ENCODE data around the gene EDN2.

DNA sequence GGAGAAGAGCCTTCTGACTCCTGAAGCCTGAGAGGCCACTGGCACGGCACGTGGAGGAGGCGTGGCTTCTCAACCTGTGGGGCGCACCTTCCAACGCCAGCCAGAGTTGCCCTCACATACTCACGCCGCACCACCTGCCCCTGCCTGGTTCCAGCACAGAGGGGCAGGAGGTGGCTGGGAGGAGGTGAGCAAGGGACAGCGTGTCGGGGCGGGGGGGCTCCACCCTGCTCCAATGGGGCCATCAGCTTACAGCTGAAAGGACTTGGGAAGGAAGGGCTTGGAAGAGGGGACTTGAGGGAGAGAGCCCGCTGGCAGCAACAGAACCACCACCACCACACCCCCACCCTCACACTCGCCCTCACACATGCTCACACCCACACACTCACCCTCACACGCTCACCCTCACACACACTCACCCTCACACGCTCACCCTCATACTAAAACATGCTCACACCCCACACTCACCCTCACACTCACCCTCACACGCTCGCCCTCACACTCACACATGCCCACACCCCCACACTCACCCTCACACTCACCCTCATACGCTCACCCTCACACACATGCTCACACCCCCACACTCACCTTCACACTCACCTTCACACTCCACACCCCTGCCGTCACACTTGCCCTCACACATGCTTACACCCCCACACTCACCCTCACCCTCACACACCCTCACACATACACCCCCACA lies 41.6 kb upstream of the EDN2 start:
- no peak for TF ChIP-seq POLR2AphosphoS5 (IDR thresholded peaks at IDR 0.05; ENCODE audit: low read depth, low read length)
- TF ChIP-seq SIN3A (IDR thresholded peaks at IDR 0.05; ENCODE audit: borderline replicate concordance, insufficient read depth, low read length), result no peak

All from PFSK-1 (cell line).